ENCODE data around the gene ZNRF4. TPM values are rescaled to one million over a fixed set of nuclear protein-coding genes. Genes with fewer than 3 reads are reported as not detected.
"Not testable (repeated sequence)": the region's sequence is repeated elsewhere in the genome, so short reads cannot be mapped to it uniquely, and the experiment has no call there.

The ZNRF4 gene
- total RNA-seq, 1 experiment from 2014 or later: not detected

DNA sequence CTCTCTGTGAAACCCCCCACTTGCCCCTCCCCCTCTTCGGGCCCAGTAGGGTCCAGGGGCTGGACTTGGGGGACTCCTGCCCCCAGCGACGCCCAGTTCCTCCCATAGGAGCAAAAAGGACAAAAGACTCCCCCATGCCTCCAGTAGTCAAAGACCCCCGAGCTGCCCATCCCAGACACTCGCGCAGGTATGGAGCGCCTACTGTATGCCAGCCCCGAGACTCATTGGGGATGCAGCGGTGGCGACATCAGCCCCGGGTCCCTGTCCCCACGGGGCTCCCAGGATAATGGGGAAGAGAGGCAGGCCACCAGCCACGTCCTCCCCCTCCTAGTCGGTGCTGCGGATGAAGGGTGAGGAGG lies 18.3 kb upstream of the ZNRF4 start:
- TF ChIP-seq, protein P1, sequence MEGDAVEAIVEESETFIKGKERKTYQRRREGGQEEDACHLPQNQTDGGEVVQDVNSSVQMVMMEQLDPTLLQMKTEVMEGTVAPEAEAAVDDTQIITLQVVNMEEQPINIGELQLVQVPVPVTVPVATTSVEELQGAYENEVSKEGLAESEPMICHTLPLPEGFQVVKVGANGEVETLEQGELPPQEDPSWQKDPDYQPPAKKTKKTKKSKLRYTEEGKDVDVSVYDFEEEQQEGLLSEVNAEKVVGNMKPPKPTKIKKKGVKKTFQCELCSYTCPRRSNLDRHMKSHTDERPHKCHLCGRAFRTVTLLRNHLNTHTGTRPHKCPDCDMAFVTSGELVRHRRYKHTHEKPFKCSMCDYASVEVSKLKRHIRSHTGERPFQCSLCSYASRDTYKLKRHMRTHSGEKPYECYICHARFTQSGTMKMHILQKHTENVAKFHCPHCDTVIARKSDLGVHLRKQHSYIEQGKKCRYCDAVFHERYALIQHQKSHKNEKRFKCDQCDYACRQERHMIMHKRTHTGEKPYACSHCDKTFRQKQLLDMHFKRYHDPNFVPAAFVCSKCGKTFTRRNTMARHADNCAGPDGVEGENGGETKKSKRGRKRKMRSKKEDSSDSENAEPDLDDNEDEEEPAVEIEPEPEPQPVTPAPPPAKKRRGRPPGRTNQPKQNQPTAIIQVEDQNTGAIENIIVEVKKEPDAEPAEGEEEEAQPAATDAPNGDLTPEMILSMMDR (IDR thresholded peaks at IDR 0.05; ENCODE audit: unreplicated experiment): no peak
- intact Hi-C loops (cut with micrococcal nuclease; ENCODE audit: unreplicated experiment): no loop called here
- H3K9me3 Mint-ChIP-seq (ENCODE audit: low read depth, unreplicated experiment): no peaks in the 10 kb centered on the region
- no peak for DNase-seq
- H3K27ac Mint-ChIP-seq (ENCODE audit: unreplicated experiment): no peak overlapping the region
- H3K4me3 Mint-ChIP-seq (ENCODE audit: low read depth, unreplicated experiment): no peak overlapping the region
- H3K27me3 Mint-ChIP-seq (ENCODE audit: unreplicated experiment): peaks cover 67% of the 10 kb centered on the region
- no TSS peak for BruUV-seq (replicated peaks)
- no peaks in the 10 kb centered on the region for H3K36me3 Mint-ChIP-seq (ENCODE audit: insufficient read depth, unreplicated experiment)
- no peaks in the 10 kb centered on the region for H3K4me1 Mint-ChIP-seq (ENCODE audit: low read depth, unreplicated experiment)
- CTCF ChIA-PET: no interaction called here

DNA sequence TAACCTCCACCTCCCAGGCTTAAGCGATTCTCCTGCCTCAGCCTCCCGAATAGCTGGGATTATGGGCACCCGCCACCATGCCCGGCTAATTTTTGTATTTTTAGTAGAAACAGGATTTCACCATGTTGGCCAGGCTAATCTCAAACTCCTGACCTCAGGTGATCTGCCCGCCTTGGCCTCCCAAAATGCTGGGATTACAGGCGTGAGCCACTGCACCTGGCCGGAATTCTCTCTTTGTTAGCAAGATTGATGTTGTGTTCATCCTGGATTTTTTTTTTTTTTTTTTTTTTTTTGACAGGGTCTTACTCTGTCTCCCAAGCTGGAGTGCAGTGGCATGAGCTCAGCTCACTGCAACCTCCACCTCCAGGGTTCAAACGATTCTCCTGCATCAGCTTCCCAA lies 16.5 kb upstream of the ZNRF4 start:
- BruUV-seq (replicated peaks); H3K36me3 Mint-ChIP-seq (ENCODE audit: insufficient read depth, unreplicated experiment); H3K9me3 Mint-ChIP-seq (ENCODE audit: low read depth, unreplicated experiment); H3K4me1 Mint-ChIP-seq (ENCODE audit: low read depth, unreplicated experiment); H3K27ac Mint-ChIP-seq (ENCODE audit: unreplicated experiment); DNase-seq; CTCF ChIA-PET; H3K4me3 Mint-ChIP-seq (ENCODE audit: low read depth, unreplicated experiment); intact Hi-C loops (cut with micrococcal nuclease; ENCODE audit: unreplicated experiment): not testable (repeated sequence)
- peaks cover 62% of the 10 kb centered on the region for H3K27me3 Mint-ChIP-seq (ENCODE audit: unreplicated experiment)

DNA sequence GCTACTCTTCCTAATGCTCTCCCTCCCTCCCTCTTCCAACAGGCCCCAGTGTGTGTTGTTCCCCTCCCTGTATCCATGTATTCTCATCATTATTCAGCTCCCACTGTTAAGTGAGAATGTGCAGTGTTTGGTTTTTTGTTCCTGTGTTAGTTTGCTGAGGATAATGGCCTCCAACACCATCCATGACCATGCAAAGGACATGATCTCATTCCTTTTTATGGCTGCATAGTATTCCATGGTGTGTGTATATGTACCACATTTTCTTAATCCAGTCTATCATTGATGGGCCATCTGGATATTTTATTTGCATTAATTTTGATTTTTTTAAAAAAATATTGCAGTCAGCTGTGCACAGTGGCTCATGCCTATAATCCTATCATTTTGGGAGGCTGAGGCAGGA lies 15.8 kb upstream of the ZNRF4 start:
- H3K4me1 Mint-ChIP-seq (ENCODE audit: low read depth, unreplicated experiment): no peaks in the 10 kb centered on the region
- H3K27me3 Mint-ChIP-seq (ENCODE audit: unreplicated experiment): peaks cover 62% of the 10 kb centered on the region
- H3K9me3 Mint-ChIP-seq (ENCODE audit: low read depth, unreplicated experiment): no peaks in the 10 kb centered on the region

DNA sequence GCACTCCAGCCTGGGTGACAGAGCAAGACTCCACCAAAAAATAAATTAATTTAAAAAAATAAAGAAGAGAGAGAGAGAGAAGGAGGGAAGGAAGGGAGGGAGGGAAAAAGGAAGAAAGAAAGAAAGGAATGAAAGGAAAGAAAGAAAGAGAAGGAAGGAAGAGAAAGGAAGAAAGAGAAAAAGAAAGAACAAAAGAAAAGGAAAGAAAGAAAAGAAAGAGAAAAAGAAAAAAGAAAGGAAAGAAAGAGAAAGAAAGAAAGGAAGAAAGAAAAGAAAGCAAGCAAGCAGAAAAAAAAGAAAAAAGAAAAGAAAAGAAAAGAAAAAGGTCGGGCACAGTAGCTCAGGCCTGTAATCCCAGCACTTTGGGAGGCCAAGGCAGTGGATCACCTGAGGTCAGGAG lies 14.9 kb upstream of the ZNRF4 start:
- no TSS peak for BruUV-seq (replicated peaks)
- Mint-ChIP-seq H3K4me3 (ENCODE audit: low read depth, unreplicated experiment) (no peak overlapping the region), H3K4me1 (ENCODE audit: low read depth, unreplicated experiment) (no peaks in the 10 kb centered on the region), H3K36me3 (ENCODE audit: insufficient read depth, unreplicated experiment) (no peaks in the 10 kb centered on the region), H3K27ac (ENCODE audit: unreplicated experiment) (no peak overlapping the region), H3K27me3 (ENCODE audit: unreplicated experiment) (peaks cover 62% of the 10 kb centered on the region), H3K9me3 (ENCODE audit: low read depth, unreplicated experiment) (no peaks in the 10 kb centered on the region)
- CTCF ChIA-PET: interaction anchor here (0.6 kb wide), 1 partner anchor 9 kb away, joined by 4 read pairs; no protein-coding TSS in a partner anchor
- DNase-seq: no peak
- TF ChIP-seq, protein P1 (IDR thresholded peaks at IDR 0.05; ENCODE audit: unreplicated experiment): no peak
- intact Hi-C loops (cut with micrococcal nuclease; ENCODE audit: unreplicated experiment): no loop called here

More for the DNA sequence above, 15.8 kb upstream of the ZNRF4 start:
- TF ChIP-seq, protein P1 (IDR thresholded peaks at IDR 0.05; ENCODE audit: unreplicated experiment): no peak
- intact Hi-C loops (cut with micrococcal nuclease; ENCODE audit: unreplicated experiment): no loop called here
- no peak overlapping the region for H3K27ac Mint-ChIP-seq (ENCODE audit: unreplicated experiment)
- CTCF ChIA-PET: no interaction called here
- no peak for DNase-seq
- H3K4me3 Mint-ChIP-seq (ENCODE audit: low read depth, unreplicated experiment): no peak overlapping the region
- H3K36me3 Mint-ChIP-seq (ENCODE audit: insufficient read depth, unreplicated experiment): no peaks in the 10 kb centered on the region
- no TSS peak for BruUV-seq (replicated peaks)

DNA sequence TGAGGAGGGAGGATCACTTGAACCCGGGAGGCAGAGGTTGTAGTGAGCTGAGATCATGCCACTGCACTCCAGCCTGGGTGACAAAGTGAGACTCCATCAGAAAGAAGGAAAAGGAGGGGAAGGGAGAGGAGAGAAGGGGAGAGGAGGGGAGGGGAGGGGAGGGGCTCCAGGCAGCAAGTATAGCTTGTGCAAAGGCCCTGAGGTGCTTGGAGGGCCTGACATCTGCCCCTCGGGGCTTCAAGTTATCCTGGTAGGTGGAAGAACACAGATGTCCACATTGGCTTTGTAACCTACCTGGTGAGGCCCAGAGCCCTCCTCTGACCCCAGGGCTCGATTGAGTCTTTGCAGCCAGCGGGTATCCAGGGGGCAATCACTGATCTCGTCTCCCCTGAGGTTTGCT lies 11.5 kb upstream of the ZNRF4 start:
- H3K4me3 Mint-ChIP-seq (ENCODE audit: low read depth, unreplicated experiment): no peak overlapping the region
- no peak for DNase-seq
- no peaks in the 10 kb centered on the region for H3K36me3 Mint-ChIP-seq (ENCODE audit: insufficient read depth, unreplicated experiment)
- CTCF ChIA-PET: no interaction called here
- TF ChIP-seq, protein P1 (IDR thresholded peaks at IDR 0.05; ENCODE audit: unreplicated experiment): no peak
- no TSS peak for BruUV-seq (replicated peaks)
- no peaks in the 10 kb centered on the region for H3K4me1 Mint-ChIP-seq (ENCODE audit: low read depth, unreplicated experiment)
- H3K27ac Mint-ChIP-seq (ENCODE audit: unreplicated experiment): no peak overlapping the region
- no peaks in the 10 kb centered on the region for H3K9me3 Mint-ChIP-seq (ENCODE audit: low read depth, unreplicated experiment)
- peaks cover 64% of the 10 kb centered on the region for H3K27me3 Mint-ChIP-seq (ENCODE audit: unreplicated experiment)
- intact Hi-C loops (cut with micrococcal nuclease; ENCODE audit: unreplicated experiment): no loop called here

All from Calu3 (cell line).